HG03460 (cell line): Measurements from ENCODE around the gene CMIP.

Experiments used
- ATAC-seq: cut with Tn5 transposase; IDR thresholded peaks from one replicate; pipeline ENCODE4 v1.9.1; 2021; ENCODE audit not compliant: unreplicated experiment

The CMIP gene

DNA sequence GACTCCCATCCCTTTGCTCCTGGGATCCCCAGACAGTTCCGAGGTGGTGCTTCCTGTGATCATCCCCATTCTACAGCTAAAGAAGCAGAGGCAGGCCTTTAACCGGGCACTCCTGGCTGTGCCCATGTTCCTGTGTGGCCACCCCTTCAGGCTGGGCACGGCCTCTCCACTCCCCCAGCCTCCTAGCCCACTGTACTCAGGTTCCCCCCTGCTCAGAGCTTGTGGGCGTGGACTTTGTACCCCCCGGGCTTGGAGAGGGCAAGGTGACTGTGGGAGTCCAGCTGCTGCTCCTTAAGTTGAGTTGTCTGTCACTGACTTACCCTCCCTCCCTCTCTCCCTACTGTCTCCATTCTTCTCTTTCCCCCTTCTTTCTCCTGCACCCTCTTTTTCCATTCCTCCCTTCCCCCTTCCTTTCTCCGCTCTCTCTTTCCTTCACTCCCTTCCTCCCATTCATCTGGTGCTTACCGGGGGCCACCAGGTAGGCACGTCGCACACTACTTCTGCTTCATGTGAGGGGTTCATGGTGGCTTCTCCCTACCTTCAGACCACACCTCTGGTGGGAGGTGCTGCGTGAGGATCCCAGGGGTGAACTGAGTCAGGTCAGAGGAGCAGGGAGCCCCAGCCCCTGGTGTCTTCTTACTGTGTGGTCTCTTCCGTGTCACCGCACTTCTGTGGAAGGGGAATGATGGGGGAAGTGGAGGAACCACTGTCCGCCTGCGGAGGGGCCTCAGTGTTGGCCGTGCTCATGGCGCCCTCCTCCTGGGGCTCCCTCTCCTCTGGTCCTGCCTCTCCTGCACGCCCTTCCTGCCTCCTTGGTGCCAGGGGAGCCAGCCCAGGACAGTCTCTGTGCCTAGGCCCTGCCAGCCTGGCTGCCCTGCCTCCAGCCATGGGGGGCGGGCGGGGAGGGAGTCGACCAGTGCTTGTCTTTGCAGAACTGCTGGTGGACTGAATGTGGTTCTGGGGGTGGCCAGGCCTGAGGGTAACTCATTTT, 29.7 kb downstream of the CMIP start:
- ATAC-seq: no peak

DNA sequence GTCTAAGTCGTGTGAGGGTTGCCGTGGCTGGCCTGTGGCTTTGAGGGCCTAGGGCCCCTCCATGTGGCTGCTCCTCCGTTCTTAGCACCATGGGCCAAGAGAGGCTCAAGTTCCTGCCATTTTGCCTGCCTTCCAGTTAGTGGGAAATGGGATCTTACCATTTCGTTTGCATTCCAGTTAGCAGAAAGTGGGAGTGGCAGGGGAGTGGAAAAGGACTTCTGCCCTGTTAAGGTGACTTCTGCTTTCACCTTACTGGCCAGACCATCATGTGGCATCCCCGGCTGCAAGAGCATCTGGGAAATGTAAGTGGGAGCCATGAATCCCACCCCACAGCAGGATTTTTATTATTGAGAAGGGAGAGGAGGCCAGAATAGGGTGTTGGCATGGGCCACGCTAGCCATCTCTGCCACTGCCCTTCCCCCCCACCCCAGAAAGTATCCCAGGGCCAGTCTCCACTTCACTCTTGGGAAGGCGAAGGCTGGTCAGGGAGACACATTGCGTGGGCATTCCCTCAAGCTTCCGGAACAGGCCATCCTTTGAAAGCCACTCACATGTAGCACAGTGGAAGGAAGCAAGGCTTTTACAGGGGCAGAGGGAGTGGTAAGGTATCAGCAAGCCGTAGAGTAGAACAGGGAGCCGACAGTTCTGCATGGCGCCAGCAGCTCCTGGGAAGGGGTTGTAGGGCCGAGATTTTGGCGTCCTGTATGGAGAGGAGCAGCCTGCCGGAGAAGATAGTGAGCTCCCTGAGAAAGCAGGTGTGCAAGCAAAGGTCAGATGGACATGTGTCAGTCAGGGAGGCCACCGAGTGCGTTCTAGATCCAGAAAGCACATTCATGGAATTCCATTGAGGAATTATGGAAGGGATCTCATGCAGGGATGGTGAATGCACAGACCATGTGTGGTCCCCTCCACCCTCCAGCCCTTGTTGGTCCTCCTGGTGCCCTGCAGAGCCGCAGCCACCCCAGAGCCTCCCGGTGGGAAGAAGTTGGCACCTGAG, 33.4 kb downstream of the CMIP start:
- ATAC-seq: no peak

DNA sequence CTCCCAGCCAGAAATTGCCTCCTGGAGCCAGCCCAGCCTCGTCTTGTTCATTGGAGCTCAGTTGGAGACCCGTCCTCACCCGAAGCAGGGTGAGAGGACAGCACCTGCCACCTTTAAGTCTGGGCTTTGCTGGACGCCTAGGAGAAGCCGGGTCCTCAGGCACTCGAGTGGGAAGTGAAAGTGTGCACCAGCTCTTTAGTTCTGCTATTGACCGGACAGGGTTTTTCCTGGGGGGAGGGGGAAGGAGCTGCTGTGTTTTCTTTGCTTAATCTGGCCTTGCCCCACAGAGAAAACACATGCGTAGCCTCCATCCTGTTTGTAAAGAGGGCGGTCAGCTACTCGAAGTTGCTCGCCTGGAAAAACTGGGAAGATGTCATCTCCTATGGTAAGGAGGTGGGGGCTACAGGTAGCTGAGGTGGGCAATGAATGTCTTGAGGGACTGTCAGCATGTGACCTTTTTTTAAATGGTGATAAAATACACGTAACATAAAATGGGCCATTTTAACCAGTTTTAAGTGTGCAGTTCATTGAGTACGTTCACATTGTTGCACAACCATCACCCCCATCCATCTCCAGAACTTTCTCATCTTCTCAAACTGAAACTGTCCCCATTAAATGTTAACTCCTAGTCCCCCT, 34.4 kb downstream of the CMIP start:
- ATAC-seq: peak; percentile 48

DNA sequence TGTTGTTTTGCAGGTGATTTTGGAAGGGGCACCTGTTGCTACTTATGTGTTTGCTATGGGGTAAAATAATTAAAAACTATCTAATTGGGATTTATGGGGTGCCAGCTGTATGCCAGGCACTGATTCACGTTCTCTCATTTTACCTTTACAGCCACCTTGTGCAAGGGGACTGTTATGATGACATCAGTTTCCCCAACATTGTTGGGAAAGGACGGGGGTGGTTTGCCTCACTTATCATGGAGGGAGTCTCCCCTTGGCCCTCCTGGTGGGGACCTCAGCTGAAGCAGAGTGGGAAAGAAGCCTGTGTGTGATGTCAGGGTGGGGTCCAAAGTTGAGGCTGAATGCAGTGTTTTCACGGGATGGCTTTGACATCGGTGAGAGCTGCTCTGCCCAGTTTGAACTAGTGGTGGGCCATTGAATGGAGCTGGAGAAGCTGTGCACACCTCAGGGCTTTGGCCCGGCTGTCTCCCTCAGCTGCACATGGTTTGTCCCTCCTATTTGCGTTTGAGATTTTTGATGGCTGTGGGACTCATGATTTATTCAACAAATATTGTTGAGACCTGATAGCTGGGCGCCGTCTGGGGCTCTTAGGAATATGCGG, 36.1 kb downstream of the CMIP start:
- ATAC-seq: no peak

DNA sequence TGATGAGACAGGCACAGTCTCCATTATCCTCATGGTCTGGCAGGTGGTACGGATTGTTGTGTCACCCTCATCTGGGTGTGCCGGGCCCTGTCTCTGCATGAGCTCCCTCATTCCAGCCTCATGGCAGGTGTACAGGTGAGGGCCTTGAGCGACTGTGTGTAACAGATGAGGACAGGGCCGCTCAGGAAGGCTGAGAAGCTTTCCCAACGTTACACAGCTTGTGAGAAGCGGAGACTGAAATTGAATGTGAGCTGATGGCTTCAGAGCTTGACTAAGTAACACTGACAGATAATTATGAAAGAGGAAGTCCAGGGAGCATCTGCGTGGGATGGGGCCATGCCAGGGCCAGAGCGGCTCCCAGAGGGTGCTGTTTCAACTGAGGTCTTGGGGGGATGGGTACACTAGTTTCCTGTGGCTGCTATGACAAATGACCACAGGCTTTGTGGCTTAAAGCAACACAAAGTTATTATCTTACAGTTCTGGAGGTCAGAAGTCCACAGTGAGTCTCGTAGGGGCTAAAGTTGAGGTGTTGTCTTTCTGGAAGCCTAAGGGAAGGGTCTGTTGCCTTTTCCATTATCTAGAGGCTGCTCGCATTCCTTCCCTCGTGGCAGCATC, 36.7 kb downstream of the CMIP start:
- peak; percentile 80 for ATAC-seq

DNA sequence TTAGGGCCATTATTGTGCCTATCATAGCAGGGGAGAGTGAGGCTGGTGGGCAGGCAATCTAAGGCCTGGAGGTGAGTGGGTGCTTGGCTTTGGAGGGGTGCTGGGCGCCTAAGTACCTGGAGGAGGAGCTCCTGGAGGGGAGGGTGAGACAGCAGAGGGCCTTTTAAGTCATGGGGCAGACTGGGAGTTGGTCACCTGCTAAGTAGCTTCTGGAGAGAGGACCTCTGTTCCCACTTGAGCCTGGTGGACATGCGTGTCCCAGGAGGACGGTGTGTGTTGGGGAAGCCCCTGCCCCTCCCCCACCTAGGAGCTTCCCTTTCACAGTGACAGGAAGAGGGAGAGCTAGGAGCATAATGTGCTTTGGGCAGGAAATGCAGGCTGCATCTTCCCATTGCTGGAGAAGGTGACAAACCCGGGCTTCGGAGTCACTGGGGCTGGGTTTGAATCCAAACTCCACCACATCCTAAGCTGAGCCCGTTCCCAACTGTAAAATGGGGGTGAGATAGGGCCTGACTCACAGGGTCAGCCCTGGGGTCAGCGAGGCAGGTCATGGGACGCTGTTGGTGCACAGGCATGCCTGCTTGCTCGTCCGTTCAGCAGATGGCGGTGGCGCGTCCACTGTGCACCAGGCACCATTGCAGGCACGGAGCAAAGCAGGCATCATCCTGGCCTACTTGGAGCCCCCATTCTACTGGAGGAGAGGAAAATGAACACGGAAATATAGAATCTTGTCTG, 37.9 kb downstream of the CMIP start:
- no peak for ATAC-seq

DNA sequence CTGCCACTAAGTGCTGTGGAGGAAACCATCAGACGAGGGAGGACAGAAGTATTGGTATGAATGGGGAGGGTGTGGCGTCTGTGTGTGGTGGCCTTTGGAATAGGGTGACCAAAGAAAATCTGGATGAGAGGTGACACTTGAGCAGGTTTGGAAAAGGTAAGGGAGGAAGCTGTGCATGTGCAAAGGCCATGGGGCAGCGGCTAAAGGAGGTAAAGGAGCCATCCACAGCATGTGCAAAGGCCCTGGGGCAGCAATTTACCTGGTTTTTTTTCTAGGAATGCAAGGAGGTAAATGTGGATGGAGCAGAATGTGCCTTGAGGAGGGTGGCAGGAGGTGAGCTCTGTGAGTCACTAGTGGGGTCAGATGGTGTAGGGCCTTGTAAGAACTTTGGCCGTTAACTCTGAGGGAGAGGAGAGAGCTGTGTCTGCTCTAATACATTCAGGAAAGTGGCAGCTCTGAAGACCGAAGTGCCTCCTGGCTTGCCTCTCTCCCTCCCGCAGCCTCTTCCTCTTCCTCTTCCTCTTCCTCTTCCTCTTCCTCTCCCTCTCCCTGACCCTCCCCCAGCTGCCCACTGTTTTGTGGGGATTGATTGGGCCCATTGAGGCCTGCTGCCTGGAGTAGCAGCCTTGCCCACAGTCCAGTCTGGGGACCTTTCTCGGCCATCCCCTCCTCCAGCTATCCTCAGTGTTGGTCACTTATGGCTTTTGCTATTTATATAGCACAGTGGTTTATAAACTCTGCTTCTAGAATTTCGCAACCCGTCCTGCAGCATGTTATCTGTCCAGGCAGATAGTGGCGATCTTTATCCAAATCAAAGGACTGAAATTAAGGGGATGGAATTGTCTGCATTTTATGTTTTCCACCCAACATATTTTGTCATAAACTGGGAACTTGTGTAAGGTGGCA, 38.7 kb downstream of the CMIP start:
- ATAC-seq: no peak

DNA sequence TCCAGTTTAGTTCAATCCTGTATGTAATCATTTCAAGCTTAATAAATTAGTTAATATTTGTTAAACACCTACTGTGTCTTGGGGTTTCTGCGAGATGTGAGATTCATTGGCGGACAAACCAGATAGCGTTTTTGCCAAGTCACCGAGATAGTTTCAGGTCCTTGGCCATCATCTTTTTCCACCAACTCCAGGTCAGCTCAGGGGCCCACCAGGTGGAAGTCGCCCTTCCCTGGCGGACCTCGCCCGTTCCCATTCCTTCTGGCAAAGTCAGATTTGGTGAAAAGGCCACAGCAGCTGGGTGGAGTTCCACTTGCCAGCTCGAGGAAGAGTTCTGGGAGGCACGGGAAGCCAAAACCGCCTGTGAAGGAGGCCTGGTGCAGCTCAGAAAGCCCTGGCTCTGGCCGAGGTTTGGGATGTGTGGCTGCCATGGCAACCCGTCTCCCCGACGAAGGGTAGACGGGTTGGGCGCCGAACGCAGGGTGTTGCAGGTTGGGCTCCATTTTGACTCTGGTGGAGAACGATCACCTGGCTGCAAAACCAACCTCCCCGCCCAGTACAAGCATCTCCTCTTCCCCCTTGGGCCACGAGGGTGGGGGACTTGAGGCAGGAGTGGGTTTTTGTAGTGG, 39.5 kb downstream of the CMIP start:
- ATAC-seq: no peak

DNA sequence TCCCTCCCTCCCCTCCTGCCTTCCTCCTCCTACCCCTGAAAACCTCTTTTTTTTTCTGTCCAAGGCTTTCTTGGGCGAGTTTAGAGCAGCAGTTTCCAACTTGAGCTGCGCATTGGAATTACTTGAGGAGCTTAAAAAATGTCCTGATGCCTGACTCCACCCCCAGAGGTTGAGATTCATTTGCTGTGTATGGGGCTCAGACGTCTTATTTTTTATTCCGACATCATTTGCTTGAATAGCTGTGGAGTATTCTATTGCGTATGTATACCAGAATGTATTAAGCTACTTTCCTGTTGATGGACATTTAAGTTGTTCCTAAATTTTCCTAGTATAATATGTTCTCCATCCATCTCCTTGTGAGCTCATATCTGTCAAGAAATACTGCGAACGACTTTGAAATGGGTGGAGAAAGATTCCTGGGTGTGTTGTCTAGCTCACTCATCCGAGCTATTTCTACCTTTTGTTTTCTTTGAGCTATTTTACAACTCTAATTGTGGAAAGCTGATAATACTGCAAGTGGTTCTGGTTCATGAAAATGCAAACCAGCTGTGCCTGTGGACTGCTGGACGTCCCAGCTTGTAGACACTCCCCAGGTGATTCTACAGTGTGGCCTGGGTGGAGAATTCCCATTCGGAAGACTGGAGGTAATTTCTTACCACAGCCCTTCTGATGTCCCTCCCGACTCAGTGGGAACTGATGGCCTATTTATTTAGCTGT, 40.5 kb downstream of the CMIP start:
- ATAC-seq: no peak

DNA sequence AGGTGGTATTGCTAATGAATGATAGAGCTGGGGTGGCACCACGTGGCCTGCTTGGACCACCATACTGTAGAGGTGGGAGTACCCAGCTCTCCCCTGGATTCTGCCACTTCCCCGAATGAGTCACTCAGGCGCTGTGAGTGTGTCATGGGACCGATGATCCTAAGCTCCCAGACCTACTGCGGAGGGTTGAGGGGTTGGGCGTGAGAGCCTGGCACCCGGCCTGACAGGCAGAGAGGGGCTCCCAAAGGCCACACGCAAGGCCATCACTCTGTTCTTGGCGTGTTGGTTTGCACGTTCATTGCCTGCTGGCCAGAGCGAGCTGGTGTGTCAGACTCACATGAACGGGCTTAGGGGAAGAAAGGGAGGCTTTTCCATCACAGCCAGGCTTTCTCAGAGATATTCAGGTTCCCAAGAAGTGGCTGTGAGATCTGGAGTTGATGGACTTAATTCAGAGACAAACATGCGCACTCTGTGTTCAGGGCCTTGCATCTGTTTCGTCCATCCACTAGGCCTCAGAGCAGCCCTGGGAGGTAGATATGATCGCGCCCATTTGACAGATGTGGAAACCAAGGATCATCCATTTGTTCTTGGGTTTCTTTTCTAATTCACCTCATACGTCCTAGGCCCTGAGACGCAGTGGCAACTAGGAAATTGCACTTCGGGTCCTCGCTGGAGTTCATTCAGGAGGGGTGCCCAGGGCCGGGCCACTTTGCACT, 41.4 kb downstream of the CMIP start:
- no peak for ATAC-seq

DNA sequence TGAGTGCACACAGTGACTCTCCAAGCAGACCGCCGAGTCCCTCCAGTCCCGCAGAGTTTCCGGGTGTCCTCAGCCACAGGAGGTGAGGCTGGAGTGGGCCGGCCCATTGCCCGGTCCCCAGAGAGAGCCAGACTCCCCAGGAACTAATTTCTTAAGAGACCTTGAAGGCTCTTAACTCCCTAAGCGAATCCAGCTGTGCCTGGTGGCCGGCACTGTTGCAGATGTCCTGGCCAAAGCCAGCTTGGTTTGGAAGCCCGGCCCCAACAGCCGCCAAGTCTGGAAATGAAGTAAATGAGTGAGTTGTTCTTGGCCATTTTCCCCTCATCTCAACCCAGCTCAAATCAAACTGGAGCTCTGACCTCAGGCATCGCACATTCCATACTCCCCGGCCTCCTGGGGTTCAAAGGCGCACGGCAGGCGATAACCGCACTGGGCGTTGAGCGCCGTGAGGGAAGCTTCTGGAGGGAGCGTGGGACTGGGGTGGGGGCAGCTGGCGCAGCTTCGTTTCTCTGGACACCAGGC, 42.0 kb downstream of the CMIP start:
- ATAC-seq: no peak

DNA sequence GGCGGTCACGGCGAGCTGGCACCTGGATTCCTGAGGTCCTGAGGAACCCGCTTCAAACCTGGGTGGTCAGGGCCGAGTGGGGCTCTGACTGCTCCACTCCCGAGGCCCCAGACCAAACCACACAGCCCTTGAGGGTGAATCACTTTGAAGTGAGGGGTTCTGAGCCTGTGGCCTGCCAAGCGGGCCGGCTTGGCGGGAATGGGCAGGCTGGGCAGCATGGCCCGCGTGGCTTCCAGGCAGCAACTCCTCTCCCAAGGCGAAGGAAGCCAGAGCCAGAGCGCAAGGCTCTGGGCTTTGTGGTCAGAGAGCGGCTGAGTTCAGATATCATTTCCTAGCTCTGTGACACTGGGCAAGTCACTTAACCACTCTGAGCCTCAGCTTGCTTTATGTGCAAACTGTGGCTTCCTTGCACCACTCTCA, 42.7 kb downstream of the CMIP start:
- no peak for ATAC-seq

DNA sequence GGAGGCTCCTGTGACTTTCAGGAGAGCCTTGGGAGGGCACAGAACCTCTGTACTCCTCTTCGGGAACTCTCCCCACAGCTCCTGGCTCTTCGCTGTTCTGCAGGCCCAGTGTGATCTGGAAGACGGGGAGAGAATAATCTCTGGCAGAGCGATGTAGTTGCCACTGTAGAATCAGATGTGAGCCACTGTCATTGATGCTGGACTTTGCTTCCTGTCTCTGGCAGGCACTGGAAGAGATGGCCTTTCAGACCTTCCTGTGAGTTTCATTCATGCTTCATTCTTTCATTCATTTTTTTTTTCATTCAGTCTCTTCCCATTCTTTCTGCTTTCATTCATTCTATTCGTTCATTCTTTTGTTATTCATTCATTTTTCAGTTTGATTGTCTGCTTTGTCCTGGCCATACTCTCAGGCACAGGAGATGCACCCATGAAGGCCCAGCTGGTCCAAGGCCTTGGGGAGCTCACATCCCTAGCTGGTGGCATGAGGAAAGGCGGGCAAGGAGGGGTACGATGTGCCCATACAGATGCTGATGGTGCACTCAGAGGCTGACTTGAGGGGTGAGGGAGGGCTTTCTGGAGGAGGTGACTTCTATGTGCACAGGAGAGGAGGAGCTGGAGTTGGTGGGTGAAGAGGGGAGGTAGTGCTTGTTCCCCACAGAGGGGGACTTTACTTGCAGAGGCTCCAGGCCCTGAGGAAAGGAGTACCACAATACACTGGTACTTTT, 44.2 kb downstream of the CMIP start:
- no peak for ATAC-seq

DNA sequence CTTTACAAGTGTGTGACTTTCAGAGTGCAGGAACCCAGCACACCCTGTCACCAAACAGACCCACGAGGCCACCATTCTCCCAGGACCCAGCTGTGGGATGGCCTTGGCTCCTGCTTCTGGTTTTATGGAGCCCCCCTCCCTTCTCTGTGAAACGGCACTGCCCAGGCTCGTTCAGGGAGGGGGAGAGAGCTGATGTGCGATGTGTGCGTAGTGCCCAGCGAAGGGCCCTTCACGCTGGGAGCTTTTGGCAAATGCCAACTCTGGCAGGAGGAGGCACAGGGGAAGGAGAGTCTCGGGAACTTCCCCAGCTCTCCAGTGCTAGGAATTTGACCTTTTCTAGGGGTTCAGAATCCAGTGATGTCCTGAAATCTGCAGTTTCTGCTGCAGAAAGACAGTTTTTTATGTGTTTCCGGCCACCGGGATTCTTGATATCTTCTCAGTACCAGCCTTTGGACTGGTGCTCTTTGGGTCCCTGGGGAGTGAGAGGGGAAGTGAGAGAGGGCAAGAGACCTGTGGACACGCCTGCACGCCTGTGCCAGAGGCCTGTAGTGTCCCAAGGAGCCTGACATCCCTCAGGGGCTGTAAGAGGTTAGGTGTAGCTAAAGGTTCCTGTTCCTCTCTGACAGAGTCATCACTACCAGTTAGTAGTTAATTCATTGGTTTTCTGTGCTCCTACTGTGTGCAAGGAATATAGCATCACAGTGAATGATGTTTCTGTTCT, 45.1 kb downstream of the CMIP start:
- no peak for ATAC-seq

DNA sequence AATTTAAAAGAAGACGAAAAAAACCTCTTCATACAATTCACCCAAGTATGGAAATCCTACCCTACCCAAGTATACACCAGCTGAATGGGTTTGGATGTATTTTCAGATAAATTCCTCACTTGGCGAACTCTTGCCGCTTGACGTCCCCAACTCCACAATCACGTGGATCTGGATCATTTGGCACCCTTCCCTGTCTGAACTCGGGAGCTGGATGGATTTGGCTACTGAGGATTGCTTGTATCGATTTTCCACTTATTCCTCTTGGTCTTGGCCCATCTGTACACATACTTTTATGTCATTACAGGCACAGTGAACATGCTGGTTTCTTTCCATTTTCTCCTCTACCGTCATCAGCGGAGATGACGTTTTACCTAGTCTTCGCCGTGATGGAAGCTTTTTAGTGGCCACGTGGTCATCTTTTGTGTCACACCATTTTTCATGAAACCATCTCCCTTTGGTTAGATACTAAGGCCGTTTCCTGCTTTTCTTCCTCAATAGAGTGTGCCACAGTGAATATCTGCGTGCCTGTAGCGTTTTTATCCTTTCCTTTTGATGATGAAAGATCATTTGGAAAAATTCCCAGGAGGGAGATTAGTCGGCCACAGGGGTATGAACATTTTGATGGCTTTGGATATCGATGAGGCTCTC, 47.1 kb downstream of the CMIP start:
- no peak for ATAC-seq
